Hematopoietic multipotent progenitor cell treated with erythropoietin and hydrocortisone succinate and interleukin-3 and kit ligand, for 15 days (in vitro differentiated cells): ENCODE results near the gene APBA2.

Experiments
- DNase-seq: peaks from one replicate; pipeline ENCODE4 v3.0.0-alpha.2; 2015; ENCODE audit warnings: low spot score

Gene APBA2

GRCh38 chr15:28915041-28915810, 29.5 kb downstream of the APBA2 start:
- DNase-seq = no peak

- no peak for DNase-seq
These were observed 30.2 kb downstream of the APBA2 start for GRCh38 chr15:28915935-28916334.

GRCh38 chr15:28917791-28918140, 32.0 kb downstream of the APBA2 start:
- no peak for DNase-seq

GRCh38 chr15:28918141-28918983, 32.6 kb downstream of the APBA2 start:
- DNase-seq = no peak

GRCh38 chr15:28919201-28919635, 33.4 kb downstream of the APBA2 start:
- no peak for DNase-seq

- no peak for DNase-seq
These were observed 34.2 kb downstream of the APBA2 start for GRCh38 chr15:28919679-28920655.

- DNase-seq = no peak
These were observed 35.1 kb downstream of the APBA2 start for GRCh38 chr15:28920781-28921331.

- DNase-seq = no peak
These were observed 35.6 kb downstream of the APBA2 start for GRCh38 chr15:28921336-28921735.

GRCh38 chr15:28921919-28922706, 36.3 kb downstream of the APBA2 start:
- no peak for DNase-seq

GRCh38 chr15:28922707-28923012, 36.9 kb downstream of the APBA2 start:
- DNase-seq = no peak

GRCh38 chr15:28923726-28924280, 38.0 kb downstream of the APBA2 start:
- no peak for DNase-seq

GRCh38 chr15:28927043-28927442, 41.3 kb downstream of the APBA2 start:
- DNase-seq = no peak

- DNase-seq = no peak
These were observed 43.4 kb downstream of the APBA2 start for GRCh38 chr15:28929200-28929599.

- DNase-seq = no peak
These were observed 44.2 kb downstream of the APBA2 start for GRCh38 chr15:28930011-28930410.

GRCh38 chr15:28930476-28931291, 44.9 kb downstream of the APBA2 start:
- DNase-seq = no peak

- DNase-seq = no peak
These were observed 46.1 kb downstream of the APBA2 start for GRCh38 chr15:28931828-28932227.

- DNase-seq = no peak
These were observed 46.6 kb downstream of the APBA2 start for GRCh38 chr15:28932361-28932760.

GRCh38 chr15:28933710-28934445, 48.1 kb downstream of the APBA2 start:
- DNase-seq = peak; percentile 48

- DNase-seq = no peak
These were observed 48.9 kb downstream of the APBA2 start for GRCh38 chr15:28934645-28935044.
